Endothelial cell of umbilical vein (primary cell): ENCODE measurements around the gene ALG2.

ENCODE experiments used
- EZH2 ChIP-seq: IDR thresholded peaks from 2 replicates; pipeline ENCODE4 v1.6.1; 2012; ENCODE audit warnings: borderline replicate concordance, low read depth, mild to moderate bottlenecking, moderate library complexity, low read length, inconsistent platforms; ENCODE audit not compliant: severe bottlenecking
- FOS ChIP-seq: IDR thresholded peaks from 2 replicates; pipeline ENCODE4 v1.6.1; 2011; ENCODE audit warnings: mild to moderate bottlenecking, low read length, moderate library complexity, borderline replicate concordance; ENCODE audit not compliant: insufficient read depth
- GATA2 ChIP-seq: IDR thresholded peaks from 2 replicates; pipeline ENCODE4 v1.7.0; 2011; ENCODE audit warnings: low read depth, mild to moderate bottlenecking, moderate library complexity, mixed read lengths, low read length; ENCODE audit not compliant: insufficient read length, insufficient read depth
- POLR2A ChIP-seq: IDR thresholded peaks from 2 replicates; pipeline ENCODE4 v1.6.1; 2012; ENCODE audit warnings: low read depth, mild to moderate bottlenecking, control low read depth, low read length
- POLR2AphosphoS5 ChIP-seq: IDR thresholded peaks from 2 replicates; pipeline ENCODE4 v1.6.1; 2012; ENCODE audit warnings: low read depth, mild to moderate bottlenecking, control low read depth, low read length, moderate library complexity; ENCODE audit not compliant: insufficient read depth
- TF ChIP-seq, protein P1 (sequence below), 2 donors: IDR thresholded peaks; 1 replicate in 1 of 2; 2 replicates in 1 of 2; pipeline ENCODE4 v1.5.1; 2011; ENCODE audit warnings: low read length in 2 of 2, mild to moderate bottlenecking in 2 of 2, moderate library complexity in 2 of 2, control low read depth in 1 of 2, inconsistent platforms in 1 of 2, low read depth in 1 of 2; ENCODE audit not compliant: insufficient read depth in 1 of 2; ENCODE audit errors: extremely low read depth in 1 of 2
- TF ChIP-seq, protein P2 (sequence below): IDR thresholded peaks from 2 replicates; pipeline ENCODE4 v1.6.1; 2011; ENCODE audit not compliant: insufficient read depth, insufficient read length

DNA sequence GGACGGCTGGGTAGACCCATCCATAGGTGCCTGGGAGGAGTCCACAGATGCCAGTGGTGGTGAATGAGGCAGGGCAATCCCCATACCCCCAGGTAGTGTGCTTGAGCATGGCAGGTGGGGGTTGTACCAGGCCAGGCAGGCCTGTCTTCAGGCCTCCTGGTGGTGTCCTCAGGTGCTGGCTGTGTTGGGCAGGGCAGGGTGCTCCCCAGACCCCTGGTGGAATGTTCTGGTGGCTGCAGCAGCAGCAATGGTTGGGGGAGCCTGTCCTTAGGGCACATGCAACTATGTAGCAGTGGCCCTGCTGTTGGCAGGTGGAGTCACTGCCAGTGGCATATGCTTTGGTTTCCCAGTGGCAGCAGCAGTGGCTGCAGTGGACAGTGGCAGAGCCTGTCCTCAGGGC lies 10.0 kb downstream of the ALG2 start:
- TF ChIP-seq, protein P1, sequence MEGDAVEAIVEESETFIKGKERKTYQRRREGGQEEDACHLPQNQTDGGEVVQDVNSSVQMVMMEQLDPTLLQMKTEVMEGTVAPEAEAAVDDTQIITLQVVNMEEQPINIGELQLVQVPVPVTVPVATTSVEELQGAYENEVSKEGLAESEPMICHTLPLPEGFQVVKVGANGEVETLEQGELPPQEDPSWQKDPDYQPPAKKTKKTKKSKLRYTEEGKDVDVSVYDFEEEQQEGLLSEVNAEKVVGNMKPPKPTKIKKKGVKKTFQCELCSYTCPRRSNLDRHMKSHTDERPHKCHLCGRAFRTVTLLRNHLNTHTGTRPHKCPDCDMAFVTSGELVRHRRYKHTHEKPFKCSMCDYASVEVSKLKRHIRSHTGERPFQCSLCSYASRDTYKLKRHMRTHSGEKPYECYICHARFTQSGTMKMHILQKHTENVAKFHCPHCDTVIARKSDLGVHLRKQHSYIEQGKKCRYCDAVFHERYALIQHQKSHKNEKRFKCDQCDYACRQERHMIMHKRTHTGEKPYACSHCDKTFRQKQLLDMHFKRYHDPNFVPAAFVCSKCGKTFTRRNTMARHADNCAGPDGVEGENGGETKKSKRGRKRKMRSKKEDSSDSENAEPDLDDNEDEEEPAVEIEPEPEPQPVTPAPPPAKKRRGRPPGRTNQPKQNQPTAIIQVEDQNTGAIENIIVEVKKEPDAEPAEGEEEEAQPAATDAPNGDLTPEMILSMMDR (IDR thresholded peaks at IDR 0.05; ENCODE audit: extremely low read depth in 1 of 2, insufficient read depth in 1 of 2, low read depth in 1 of 2, low read length in 2 of 2): no peak
- TF ChIP-seq EZH2 (no peak), FOS (no peak), POLR2AphosphoS5 (no peak), POLR2A (no peak), GATA2 (no peak)
- TF ChIP-seq, protein P2, sequence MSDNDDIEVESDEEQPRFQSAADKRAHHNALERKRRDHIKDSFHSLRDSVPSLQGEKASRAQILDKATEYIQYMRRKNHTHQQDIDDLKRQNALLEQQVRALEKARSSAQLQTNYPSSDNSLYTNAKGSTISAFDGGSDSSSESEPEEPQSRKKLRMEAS: no peak
